OCI-LY1 (cell line): Measurements from ENCODE around the gene WDR70.

Experiments
- CTCF ChIP-seq: fragments of 200-600 bp; sonication (generic), shearing (Covaris generic); IDR thresholded peaks from 2 replicates; pipeline ENCODE4 v1.5.1; 2017; ENCODE audit warnings: mild to moderate bottlenecking, antibody characterized with exemption, low read length, moderate library complexity, mixed read lengths
- EZH2 ChIP-seq: fragments of 200-600 bp; sonication (generic), shearing (Covaris generic); IDR thresholded peaks from 2 replicates; pipeline ENCODE4 v1.8.0; 2017; ENCODE audit warnings: borderline replicate concordance, mixed run types, mild to moderate bottlenecking, antibody characterized with exemption, low read length, moderate library complexity, mixed read lengths

DNA sequence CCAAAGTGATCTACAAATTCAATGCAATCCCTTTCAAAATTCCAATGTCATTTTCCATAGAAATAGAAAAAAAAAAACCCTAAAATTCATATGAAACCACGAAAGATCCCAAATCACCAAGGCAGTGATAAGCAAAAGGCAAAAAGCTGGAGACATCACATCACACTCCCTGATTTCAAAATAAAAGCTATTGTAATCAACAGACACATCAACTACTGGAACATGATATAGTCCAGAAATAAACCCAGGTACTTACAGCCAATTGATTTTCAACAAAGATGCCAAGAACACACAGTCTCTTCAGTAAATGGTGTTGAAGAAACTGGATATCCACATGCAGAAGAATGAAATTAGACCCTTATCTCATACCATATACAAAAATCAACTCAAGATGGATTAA lies 224.0 kb downstream of the WDR70 start:
- no peak for TF ChIP-seq CTCF
- no peak for TF ChIP-seq EZH2
